ENCODE results near the gene CDYL2.

DNA sequence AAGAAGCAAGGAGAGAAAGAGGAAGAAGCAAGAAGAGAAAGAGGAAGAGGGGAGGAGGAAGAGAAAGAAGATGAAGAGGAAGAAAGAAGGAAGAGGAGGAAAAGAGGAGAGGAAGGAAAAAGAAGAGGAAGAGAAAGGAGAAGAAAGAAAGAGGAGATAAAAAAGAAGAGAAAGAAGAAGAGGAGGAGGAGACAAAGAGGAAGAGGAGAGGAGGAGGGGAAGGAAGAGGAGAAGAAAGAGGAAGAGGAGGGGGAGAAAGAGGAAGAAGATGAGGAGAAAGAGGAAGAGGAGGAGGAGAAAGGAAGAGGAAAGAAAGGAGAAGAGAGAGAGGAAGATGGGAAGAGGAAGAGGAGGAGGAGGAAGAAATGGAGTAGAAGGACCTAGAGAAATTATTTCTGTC lies 80.4 kb downstream of the CDYL2 start:
- TF ChIP-seq POLR2A (IDR thresholded peaks at IDR 0.05; ENCODE audit: extremely low read depth, insufficient read length): no peak
- TF ChIP-seq, protein P1, sequence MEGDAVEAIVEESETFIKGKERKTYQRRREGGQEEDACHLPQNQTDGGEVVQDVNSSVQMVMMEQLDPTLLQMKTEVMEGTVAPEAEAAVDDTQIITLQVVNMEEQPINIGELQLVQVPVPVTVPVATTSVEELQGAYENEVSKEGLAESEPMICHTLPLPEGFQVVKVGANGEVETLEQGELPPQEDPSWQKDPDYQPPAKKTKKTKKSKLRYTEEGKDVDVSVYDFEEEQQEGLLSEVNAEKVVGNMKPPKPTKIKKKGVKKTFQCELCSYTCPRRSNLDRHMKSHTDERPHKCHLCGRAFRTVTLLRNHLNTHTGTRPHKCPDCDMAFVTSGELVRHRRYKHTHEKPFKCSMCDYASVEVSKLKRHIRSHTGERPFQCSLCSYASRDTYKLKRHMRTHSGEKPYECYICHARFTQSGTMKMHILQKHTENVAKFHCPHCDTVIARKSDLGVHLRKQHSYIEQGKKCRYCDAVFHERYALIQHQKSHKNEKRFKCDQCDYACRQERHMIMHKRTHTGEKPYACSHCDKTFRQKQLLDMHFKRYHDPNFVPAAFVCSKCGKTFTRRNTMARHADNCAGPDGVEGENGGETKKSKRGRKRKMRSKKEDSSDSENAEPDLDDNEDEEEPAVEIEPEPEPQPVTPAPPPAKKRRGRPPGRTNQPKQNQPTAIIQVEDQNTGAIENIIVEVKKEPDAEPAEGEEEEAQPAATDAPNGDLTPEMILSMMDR (IDR thresholded peaks at IDR 0.05; ENCODE audit: low read depth, low read length): no peak

All from NB4 (cell line).